HCT116 (cell line): ENCODE measurements around the gene CXCL9.
"Not testable (repeated sequence)": the region's sequence is repeated elsewhere in the genome, so short reads cannot be mapped to it uniquely, and the experiment has no call there.

ENCODE experiments used
- ATF3 ChIP-seq: IDR thresholded peaks from 2 replicates; pipeline ENCODE4 v1.6.1; 2012
- CTCF ChIP-seq, 3 experiments: fragments of 200-600 bp in 1 of 3; sonication (generic) in 1 of 3; IDR thresholded peaks in 2 of 3; conservative IDR thresholded peaks in 1 of 3; 2 replicates each; pipeline ENCODE4 v1.5.1; 2012 to 2017; ENCODE audit warnings: low read depth in 2 of 3, low read length in 2 of 3, antibody characterized with exemption in 1 of 3, borderline replicate concordance in 1 of 3, control low read depth in 1 of 3, mild to moderate bottlenecking in 1 of 3, mixed read lengths in 1 of 3, mixed run types in 1 of 3, moderate library complexity in 1 of 3; ENCODE audit not compliant: insufficient read depth in 1 of 3
- EZH2 ChIP-seq: fragments of 200-600 bp; sonication (generic); IDR thresholded peaks from 2 replicates; pipeline ENCODE4 v1.6.1; 2017; ENCODE audit warnings: antibody characterized with exemption, mixed run types
- FOSL1 ChIP-seq: IDR thresholded peaks from 2 replicates; pipeline ENCODE4 v1.6.1; 2012; ENCODE audit warnings: low read depth
- MAX ChIP-seq: IDR thresholded peaks from 2 replicates; pipeline ENCODE4 v1.6.1; 2012
- POLR2A ChIP-seq: IDR thresholded peaks from 2 replicates; pipeline ENCODE4 v1.7.0; 2011; ENCODE audit warnings: borderline replicate concordance; ENCODE audit not compliant: insufficient read depth, insufficient read length; ENCODE audit errors: extremely low read depth
- POLR2AphosphoS5 ChIP-seq: IDR thresholded peaks from 2 replicates; pipeline ENCODE4 v1.6.1; 2011; ENCODE audit warnings: mild to moderate bottlenecking, low read depth, low read length, moderate library complexity
- RAD21 ChIP-seq: IDR thresholded peaks from 2 replicates; pipeline ENCODE4 v1.6.1; 2012; ENCODE audit warnings: low read depth, mild to moderate bottlenecking
- REST ChIP-seq: IDR thresholded peaks from 2 replicates; pipeline ENCODE4 v1.6.1; 2012; ENCODE audit warnings: low read depth
- SIN3A ChIP-seq: IDR thresholded peaks from 2 replicates; pipeline ENCODE4 v1.6.1; 2012; ENCODE audit warnings: low read depth
- TCF7L2 ChIP-seq: IDR thresholded peaks from 2 replicates; pipeline ENCODE4 v1.7.0; 2011; ENCODE audit warnings: borderline replicate concordance, inconsistent platforms; ENCODE audit not compliant: insufficient read depth, insufficient read length; ENCODE audit errors: extremely low read depth
- ZBTB33 ChIP-seq: IDR thresholded peaks from 2 replicates; pipeline ENCODE4 v1.6.1; 2011; ENCODE audit warnings: mild to moderate bottlenecking, low read length, moderate library complexity; ENCODE audit not compliant: insufficient replicate concordance; ENCODE audit errors: extremely low read depth
- ZNF274 ChIP-seq: fragments of 200-500 bp; sonication (Bioruptor generic); IDR thresholded peaks from 2 replicates; pipeline ENCODE4 v1.6.1; 2014; ENCODE audit warnings: mild to moderate bottlenecking, low read depth, low read length, inconsistent platforms

GRCh38 chr4:76050560-76051050 is 43.3 kb upstream of the CXCL9 start:
- not testable (repeated sequence) for TF ChIP-seq POLR2AphosphoS5; POLR2A; ATF3; SIN3A; EZH2; CTCF (IDR thresholded peaks at IDR 0.05 in 2 of 3, conservative IDR thresholded peaks at IDR 0.05 in 1 of 3; ENCODE audit: borderline replicate concordance in 1 of 3, insufficient read depth in 1 of 3, low read depth in 2 of 3, low read length in 2 of 3); TCF7L2; ZNF274; FOSL1; RAD21; MAX; REST; ZBTB33
